Measurements from ENCODE around the gene TXNDC17.

GRCh38 chr17:6641247-6641863, 495 bp downstream of the TXNDC17 start:
- TF ChIP-seq CTCF (IDR thresholded peaks at IDR 0.05; ENCODE audit: insufficient read depth, low read length, poor library complexity, severe bottlenecking) (no peak), EZH2phosphoT487 (conservative IDR thresholded peaks at IDR 0.05; ENCODE audit: low read length) (no peak)

Measured in SU-DHL-6 (cell line).